GM19463 (cell line): Measurements from ENCODE around the gene ST6GALNAC5.

Experiments
- ATAC-seq: cut with Tn5 transposase; IDR thresholded peaks from one replicate; pipeline ENCODE4 v1.9.1; 2021; ENCODE audit warnings: mild to moderate bottlenecking, moderate library complexity; ENCODE audit not compliant: unreplicated experiment

Gene ST6GALNAC5

GRCh38 chr1:77039739-77040138 lies 172.5 kb downstream of the ST6GALNAC5 start:
- no peak for ATAC-seq

GRCh38 chr1:77040826-77041225 lies 173.5 kb downstream of the ST6GALNAC5 start:
- no peak for ATAC-seq

GRCh38 chr1:77044133-77044849 lies 177.0 kb downstream of the ST6GALNAC5 start:
- ATAC-seq: no peak

GRCh38 chr1:77047575-77047974 lies 180.3 kb downstream of the ST6GALNAC5 start:
- ATAC-seq: no peak

GRCh38 chr1:77047978-77048614 lies 180.8 kb downstream of the ST6GALNAC5 start:
- ATAC-seq: no peak

GRCh38 chr1:77048615-77049005 lies 181.3 kb downstream of the ST6GALNAC5 start:
- no peak for ATAC-seq

GRCh38 chr1:77051425-77051824 lies 184.1 kb downstream of the ST6GALNAC5 start:
- no peak for ATAC-seq

- ATAC-seq: no peak
These were observed 189.2 kb downstream of the ST6GALNAC5 start for GRCh38 chr1:77056525-77056924.

GRCh38 chr1:77057994-77058585 lies 190.8 kb downstream of the ST6GALNAC5 start:
- no peak for ATAC-seq

GRCh38 chr1:77060000-77060399 lies 192.7 kb downstream of the ST6GALNAC5 start:
- no peak for ATAC-seq

- no peak for ATAC-seq
These were observed 193.9 kb downstream of the ST6GALNAC5 start for GRCh38 chr1:77061162-77061561.

GRCh38 chr1:77063118-77063517 lies 195.8 kb downstream of the ST6GALNAC5 start:
- ATAC-seq: no peak

- no peak for ATAC-seq
These were observed 197.0 kb downstream of the ST6GALNAC5 start for GRCh38 chr1:77064246-77064645.

GRCh38 chr1:77065693-77066342 lies 198.5 kb downstream of the ST6GALNAC5 start:
- ATAC-seq: no peak

GRCh38 chr1:77068013-77068412 lies 200.7 kb downstream of the ST6GALNAC5 start:
- no peak for ATAC-seq

GRCh38 chr1:77076759-77077158 lies 209.5 kb downstream of the ST6GALNAC5 start:
- no peak for ATAC-seq

- ATAC-seq: no peak
These were observed 214.6 kb downstream of the ST6GALNAC5 start for GRCh38 chr1:77081834-77082233.

- ATAC-seq: no peak
These were observed 217.2 kb downstream of the ST6GALNAC5 start for GRCh38 chr1:77084457-77084856.

GRCh38 chr1:77085109-77085508 lies 217.8 kb downstream of the ST6GALNAC5 start:
- no peak for ATAC-seq

GRCh38 chr1:77089756-77090155 lies 222.5 kb downstream of the ST6GALNAC5 start:
- no peak for ATAC-seq

- no peak for ATAC-seq
These were observed 228.0 kb downstream of the ST6GALNAC5 start for GRCh38 chr1:77095236-77095635.
